A673 (cell line): ENCODE measurements around the gene ESPNL. TPM values are rescaled to one million over a fixed set of nuclear protein-coding genes. Genes with fewer than 3 reads are reported as not detected.

Experiments used
- BruUV-seq: library from RNA; stranded (reverse); fragments of 400-500 nt; replicated peaks from 2 replicates; lab custom pipeline; 2021; lab: Mats Ljungman, UMichigan
- CTCF ChIA-PET: fragments of 300-600 bp; sonication (Branson Sonifier 250); formaldehyde crosslinking; loops from one replicate; lab custom pipeline; 2022; ENCODE audit warnings: antibody characterized with exemption; lab: Charles Lee
- POLR2A ChIA-PET: fragments of 300-600 bp; sonication (Branson Sonifier 250); formaldehyde crosslinking; loops from one replicate; lab custom pipeline; 2022; ENCODE audit warnings: antibody characterized with exemption; ENCODE audit not compliant: low non-redundant PET; lab: Charles Lee
- DNase-seq: peaks from one replicate; pipeline ENCODE4 v3.0.0-alpha.2; 2015; ENCODE audit warnings: low spot score
- H3K27ac ChIP-seq: fragments of 200-600 bp; sonication (generic); 2 replicates; pipeline ENCODE4 v1.5.1; 2016; ENCODE audit warnings: mixed run types, low read depth, mild to moderate bottlenecking, mixed read lengths, antibody characterized with exemption, low read length; ENCODE audit not compliant: poor library complexity, severe bottlenecking
- H3K27me3 ChIP-seq: fragments of 200-600 bp; sonication (generic); replicated peaks from 2 replicates; pipeline ENCODE4 v1.6.1; 2017; ENCODE audit warnings: mixed run types, low read depth, mild to moderate bottlenecking, mixed read lengths, antibody characterized with exemption, low read length; ENCODE audit not compliant: insufficient read depth, poor library complexity
- H3K36me3 ChIP-seq: fragments of 200-600 bp; sonication (generic); 2 replicates; pipeline ENCODE4 v1.6.1; 2016; ENCODE audit warnings: mixed run types, mild to moderate bottlenecking, mixed read lengths, antibody characterized with exemption, low read length; ENCODE audit not compliant: insufficient read depth, poor library complexity, severe bottlenecking
- H3K4me1 ChIP-seq: fragments of 200-600 bp; sonication (generic); 2 replicates; pipeline ENCODE4 v1.6.1; 2017; ENCODE audit warnings: mixed run types, mild to moderate bottlenecking, mixed read lengths, antibody characterized with exemption, low read length; ENCODE audit not compliant: insufficient read depth, poor library complexity, severe bottlenecking
- H3K4me3 ChIP-seq: fragments of 200-600 bp; sonication (generic); 2 replicates; pipeline ENCODE4 v1.5.1; 2016; ENCODE audit warnings: low read depth, mixed run types, mild to moderate bottlenecking, mixed read lengths, low read length; ENCODE audit not compliant: poor library complexity, severe bottlenecking
- H3K9me3 ChIP-seq: fragments of 200-600 bp; sonication (generic); 2 replicates; pipeline ENCODE4 v1.6.1; 2016; ENCODE audit warnings: mixed run types, low read depth, mild to moderate bottlenecking, mixed read lengths, antibody characterized with exemption, low read length; ENCODE audit not compliant: poor library complexity, severe bottlenecking
- CTCF ChIP-seq: fragments of 300-800, 200-600 bp; sonication (generic); conservative IDR thresholded peaks from 2 replicates; pipeline ENCODE4 v1.5.1; 2017; ENCODE audit warnings: low read depth, mild to moderate bottlenecking, antibody characterized with exemption, low read length, moderate library complexity, mixed read lengths
- EZH2 ChIP-seq: fragments of 200-600 bp; sonication (generic); IDR thresholded peaks from 2 replicates; pipeline ENCODE4 v1.6.1; 2017; ENCODE audit warnings: borderline replicate concordance, low read depth, mild to moderate bottlenecking, mixed read lengths, antibody characterized with exemption, low read length; ENCODE audit not compliant: poor library complexity, severe bottlenecking
- intact Hi-C: fragments of 100-400 bp; cut with micrococcal nuclease; formaldehyde crosslinking; loops from one replicate; pipeline ENCODE4 v1.10.0; 2022; ENCODE audit not compliant: unreplicated experiment
- total RNA-seq: library from RNA; stranded (reverse); gene quantifications from 2 replicates; pipeline ENCODE4 v1.2.3, GENCODE V29; 2021

Gene ESPNL
- total RNA-seq, 1 experiment from 2014 or later = 0.30 TPM

- Histone ChIP-seq H3K27ac (no peak overlapping the region), H3K9me3 (no peaks in the 10 kb centered on the region), H3K27me3 (no peaks in the 10 kb centered on the region), H3K4me3 (no peak overlapping the region), H3K4me1 (no peaks in the 10 kb centered on the region), H3K36me3 (no peaks in the 10 kb centered on the region)
- CTCF ChIA-PET = no interaction called here
- POLR2A ChIA-PET = no interaction called here
- intact Hi-C loops = no loop called here
- DNase-seq = no peak
- BruUV-seq = no TSS peak
- TF ChIP-seq CTCF (no peak), EZH2 (no peak)
These were observed 39.9 kb downstream of the ESPNL start for GRCh38 chr2:238140040-238140439.

DNA sequence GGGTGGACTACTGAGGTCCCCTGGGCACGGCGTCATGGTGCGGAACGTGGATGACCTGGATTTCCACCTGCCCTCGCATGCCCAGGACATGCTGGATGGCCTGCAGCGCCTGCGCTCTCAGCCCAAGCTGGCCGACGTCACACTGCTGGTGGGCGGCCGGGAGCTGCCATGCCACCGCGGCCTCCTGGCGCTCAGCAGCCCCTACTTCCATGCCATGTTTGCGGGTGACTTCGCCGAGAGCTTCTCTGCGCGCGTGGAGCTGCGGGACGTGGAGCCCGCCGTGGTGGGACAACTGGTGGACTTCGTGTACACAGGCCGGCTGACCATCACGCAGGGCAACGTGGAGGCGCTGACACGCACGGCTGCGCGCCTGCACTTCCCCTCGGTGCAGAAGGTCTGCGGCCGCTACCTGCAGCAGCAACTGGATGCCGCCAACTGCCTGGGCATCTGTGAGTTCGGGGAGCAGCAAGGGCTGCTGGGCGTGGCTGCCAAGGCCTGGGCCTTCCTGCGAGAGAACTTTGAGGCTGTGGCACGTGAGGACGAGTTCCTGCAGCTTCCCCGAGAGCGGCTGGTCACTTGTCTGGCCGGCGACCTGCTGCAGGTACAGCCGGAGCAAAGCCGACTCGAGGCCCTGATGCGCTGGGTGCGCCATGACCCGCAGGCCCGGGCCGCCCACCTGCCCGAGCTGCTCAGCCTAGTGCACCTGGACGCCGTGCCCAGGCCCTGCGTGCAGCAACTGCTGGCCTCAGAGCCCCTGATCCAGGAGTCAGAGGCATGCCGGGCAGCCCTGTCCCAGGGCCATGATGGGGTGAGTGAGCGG lies 40.8 kb downstream of the ESPNL start:
- intact Hi-C loops = no loop called here
- no peak overlapping the region for H3K4me3 ChIP-seq
- H3K4me1 ChIP-seq = no peaks in the 10 kb centered on the region
- no peaks in the 10 kb centered on the region for H3K36me3 ChIP-seq
- no peaks in the 10 kb centered on the region for H3K9me3 ChIP-seq
- no TSS peak for BruUV-seq
- no peaks in the 10 kb centered on the region for H3K27me3 ChIP-seq
- ChIA-PET CTCF (no interaction called here), POLR2A (no interaction called here)
- no peak for TF ChIP-seq EZH2
- TF ChIP-seq CTCF = no peak
- DNase-seq = no peak
- no peak overlapping the region for H3K27ac ChIP-seq

DNA sequence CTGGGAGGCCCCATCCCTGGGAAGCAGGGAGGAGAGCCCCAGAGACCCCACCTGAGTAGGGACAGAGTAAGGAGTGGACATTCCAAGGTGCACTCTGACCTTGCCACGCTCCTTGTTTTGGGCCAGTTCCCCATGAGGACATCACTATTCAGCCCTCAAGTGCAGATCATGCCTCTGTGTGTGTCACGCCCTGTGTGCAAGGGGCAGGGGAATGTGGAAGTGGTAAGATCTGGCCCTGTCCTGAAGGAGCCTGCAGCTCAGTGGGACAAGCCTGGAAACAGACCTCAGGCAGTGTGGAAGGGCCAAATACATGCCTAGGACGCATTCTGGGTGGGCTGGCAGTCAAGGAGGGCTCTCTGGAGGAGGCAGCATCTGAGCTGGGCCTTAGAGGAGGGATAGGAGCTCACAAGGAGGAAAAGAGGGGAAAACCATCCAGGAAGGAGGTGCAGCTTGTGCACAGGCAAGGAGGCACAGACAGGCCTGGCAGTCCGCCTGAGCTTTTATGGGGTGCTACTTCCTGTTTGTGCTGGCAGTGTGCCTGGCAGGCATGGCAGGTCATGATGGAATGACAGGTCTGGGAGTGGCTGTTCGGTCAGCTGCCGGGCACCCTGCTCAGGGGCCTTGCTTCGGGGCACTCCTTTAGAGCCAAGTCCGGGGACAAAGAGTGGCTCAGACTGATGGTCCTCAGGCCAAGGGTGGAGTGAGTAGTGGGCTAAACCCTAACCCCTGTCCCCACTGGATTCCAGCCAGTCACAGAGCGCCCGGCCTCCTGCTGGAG lies 41.6 kb downstream of the ESPNL start:
- ChIA-PET POLR2A (no interaction called here), CTCF (no interaction called here)
- no peak overlapping the region for H3K4me3 ChIP-seq
- no TSS peak for BruUV-seq
- no peak for TF ChIP-seq CTCF
- no peak for TF ChIP-seq EZH2
- no peaks in the 10 kb centered on the region for H3K27me3 ChIP-seq
- H3K36me3 ChIP-seq = no peaks in the 10 kb centered on the region
- H3K27ac ChIP-seq = no peak overlapping the region
- intact Hi-C loops = no loop called here
- no peaks in the 10 kb centered on the region for H3K4me1 ChIP-seq
- DNase-seq = peak; percentile 47
- H3K9me3 ChIP-seq = no peaks in the 10 kb centered on the region
